Activated CD4-positive, CD25-positive, alpha-beta regulatory T cell treated with anti-CD3 and anti-CD28 coated beads, Interleukin-2, amount 50 U/mL, for 72 hours (primary cell): ENCODE results near the gene CRLF2.
"Not testable (repeated sequence)": the region's sequence is repeated elsewhere in the genome, so short reads cannot be mapped to it uniquely, and the experiment has no call there.

Source experiments
- DNase-seq: peaks from one replicate; pipeline ENCODE4 v3.0.0; 2021

CRLF2 gene

GRCh38 chrX:1165535-1166196 lies 46.8 kb downstream of the CRLF2 start:
- DNase-seq: no peak

- DNase-seq: no peak
Observed at GRCh38 chrX:1164322-1165288, 47.8 kb downstream of the CRLF2 start.

DNA sequence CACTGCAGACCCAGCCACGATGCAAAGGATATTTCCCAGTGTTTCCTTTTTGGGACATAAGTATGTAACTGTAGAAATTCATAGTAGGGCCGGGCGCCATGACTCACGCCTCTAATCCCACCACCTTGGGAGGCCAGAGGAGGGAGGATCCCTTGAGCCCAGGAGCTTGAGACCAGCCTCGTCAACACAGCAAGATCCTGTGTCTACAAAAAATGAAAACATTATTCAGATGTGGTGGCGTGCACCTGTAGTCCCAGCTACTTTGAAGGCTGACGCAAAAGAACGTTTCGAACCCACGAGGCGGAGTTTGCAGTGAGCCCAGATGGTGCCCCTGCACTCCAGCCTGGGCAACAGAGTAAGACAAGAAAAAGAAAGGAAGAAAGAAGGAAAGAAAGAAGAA lies 49.2 kb downstream of the CRLF2 start:
- no peak for DNase-seq

- DNase-seq: no peak
Observed at GRCh38 chrX:1162119-1162916, 50.1 kb downstream of the CRLF2 start.

- no peak for DNase-seq
Observed at GRCh38 chrX:1159548-1159947, 52.9 kb downstream of the CRLF2 start.

- DNase-seq: not testable (repeated sequence)
Observed at GRCh38 chrX:1156681-1157455, 55.6 kb downstream of the CRLF2 start.

DNA sequence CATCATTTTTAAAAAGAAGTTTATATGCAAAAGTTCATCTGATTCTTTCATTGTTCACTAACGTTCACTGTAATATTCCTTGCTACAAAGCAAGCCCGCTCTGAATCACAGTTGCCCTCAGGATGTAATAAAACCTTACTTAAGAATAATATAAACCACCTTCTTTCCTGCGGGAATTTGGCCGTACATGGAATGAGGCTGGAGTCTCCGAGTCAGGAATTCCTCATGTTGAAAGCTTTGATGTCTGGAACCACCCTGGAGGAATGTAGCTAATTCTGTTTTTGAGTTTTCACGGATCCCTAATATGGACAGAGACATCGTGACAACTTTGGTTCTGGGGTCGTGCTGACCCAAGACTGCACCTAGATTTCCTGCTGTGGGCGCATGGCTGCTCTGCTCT lies 58.5 kb downstream of the CRLF2 start:
- DNase-seq: no peak

DNA sequence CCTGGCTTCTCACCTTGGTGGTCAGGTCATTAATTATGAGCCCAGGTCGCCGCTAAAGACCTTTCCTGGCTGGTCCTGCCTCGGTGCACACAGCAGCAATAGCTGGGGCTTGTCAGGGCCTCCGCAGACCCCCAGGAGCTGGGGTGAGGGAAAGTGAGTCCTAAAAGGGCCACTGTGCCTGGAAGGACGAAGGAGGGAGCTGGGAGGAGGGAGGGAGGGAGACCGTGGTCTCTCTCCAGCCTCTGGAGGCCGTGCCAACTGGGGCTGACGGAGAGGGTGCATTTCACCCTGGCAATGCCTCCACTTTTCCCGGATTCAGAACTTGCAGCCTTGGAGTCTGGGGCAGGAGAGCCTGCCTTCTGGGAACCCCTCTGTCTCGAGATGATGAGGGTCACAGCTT lies 60.4 kb downstream of the CRLF2 start:
- DNase-seq: no peak

DNA sequence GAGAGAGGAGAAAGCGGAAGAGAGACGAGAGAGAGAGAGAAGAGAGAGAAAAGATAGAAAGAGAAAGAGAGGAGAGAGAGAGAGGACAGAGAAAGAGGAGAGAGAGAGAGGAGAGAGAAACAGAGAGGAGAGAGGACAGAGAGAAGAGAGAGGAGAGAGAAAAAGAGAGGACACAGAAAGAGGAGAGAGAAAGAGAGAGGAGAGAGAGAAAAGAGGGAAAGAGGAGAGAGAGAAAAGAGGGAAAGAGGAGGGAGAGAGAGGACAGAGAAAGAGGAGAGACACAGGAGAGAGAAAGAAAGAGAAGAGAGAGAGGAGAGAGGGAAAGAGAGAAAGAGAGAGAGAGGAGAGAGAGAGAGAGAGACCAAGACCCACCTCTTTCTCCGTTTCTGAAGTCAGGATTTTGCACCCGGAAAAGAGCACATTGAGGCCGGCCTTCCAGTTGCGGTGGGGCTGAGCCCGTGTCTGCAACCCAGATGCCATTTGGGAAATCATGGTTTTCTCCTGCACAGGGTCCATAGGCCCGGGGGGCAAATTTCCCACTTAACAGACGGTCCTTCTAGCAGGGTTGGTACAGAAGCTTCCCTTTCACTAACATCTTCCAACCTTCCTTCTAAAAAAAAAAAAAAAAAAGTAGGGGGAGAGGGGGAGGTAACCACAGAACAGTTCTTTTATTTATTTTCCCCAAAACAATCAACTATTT lies 60.9 kb downstream of the CRLF2 start:
- DNase-seq: no peak

DNA sequence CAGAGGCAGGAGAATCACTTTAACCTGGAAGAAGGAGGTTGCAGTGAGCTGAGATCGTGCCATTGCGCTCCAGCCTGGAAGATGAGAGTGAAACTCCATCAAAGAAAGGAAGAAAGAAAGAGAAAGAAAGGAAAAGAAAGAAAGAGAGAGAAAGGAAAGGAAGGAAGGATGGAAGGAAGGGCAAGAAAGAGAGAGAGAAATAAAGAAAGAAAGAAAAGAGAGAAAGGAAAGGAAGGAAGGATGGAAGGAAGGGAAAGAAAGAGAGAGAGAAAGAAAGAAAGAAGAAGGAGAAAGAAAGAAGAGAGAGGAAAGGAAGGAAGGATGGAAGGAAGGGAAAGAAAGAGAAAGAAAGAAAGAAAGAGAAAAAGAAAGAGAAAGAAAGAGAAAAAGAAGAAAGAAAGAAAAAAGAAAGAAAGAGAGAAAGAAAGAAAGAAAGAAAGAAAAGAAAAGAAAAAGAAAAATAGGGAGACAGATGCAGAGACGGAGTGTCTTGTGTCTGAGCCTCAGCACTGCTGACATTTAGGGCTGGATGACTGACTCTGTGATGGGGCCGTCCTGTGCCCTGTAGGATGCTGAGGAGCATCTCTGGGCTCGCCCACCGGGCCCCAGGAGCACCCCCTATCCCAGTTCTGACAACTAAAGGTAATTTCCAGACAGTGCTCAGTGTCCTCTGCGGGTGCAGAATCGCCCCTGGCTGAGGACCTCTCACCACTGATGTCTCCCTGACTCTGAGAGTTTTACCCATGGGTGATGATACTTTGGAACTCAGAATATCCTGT lies 61.7 kb downstream of the CRLF2 start:
- DNase-seq: no peak

- no peak for DNase-seq
Observed at GRCh38 chrX:1147611-1148515, 64.6 kb downstream of the CRLF2 start.

DNA sequence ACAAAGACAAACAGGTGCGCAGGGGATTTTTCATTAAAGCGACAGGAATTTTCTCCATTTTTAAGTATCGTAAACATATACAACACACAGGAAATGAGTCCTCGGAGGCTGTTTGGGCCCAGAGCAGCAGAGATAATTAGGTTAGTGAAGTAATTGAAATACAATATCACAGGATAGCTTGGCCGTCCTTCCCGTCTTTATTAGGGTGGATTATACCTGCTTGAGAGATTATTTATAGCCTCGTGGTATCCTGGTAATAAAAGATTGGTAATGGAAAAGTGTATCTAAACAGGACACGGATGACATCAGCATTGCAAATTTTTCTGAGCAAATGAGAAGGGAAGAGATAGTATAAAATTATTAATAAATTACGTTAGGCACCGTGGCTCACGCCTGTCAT lies 68.2 kb downstream of the CRLF2 start:
- DNase-seq: no peak
